Measurements from ENCODE around the gene KATNAL2.
A peak's percentile ranks its signal among the peaks of the same experiment; 100 is the strongest.
"Not testable (repeated sequence)": the region's sequence is repeated elsewhere in the genome, so short reads cannot be mapped to it uniquely, and the experiment has no call there.

The KATNAL2 gene

DNA sequence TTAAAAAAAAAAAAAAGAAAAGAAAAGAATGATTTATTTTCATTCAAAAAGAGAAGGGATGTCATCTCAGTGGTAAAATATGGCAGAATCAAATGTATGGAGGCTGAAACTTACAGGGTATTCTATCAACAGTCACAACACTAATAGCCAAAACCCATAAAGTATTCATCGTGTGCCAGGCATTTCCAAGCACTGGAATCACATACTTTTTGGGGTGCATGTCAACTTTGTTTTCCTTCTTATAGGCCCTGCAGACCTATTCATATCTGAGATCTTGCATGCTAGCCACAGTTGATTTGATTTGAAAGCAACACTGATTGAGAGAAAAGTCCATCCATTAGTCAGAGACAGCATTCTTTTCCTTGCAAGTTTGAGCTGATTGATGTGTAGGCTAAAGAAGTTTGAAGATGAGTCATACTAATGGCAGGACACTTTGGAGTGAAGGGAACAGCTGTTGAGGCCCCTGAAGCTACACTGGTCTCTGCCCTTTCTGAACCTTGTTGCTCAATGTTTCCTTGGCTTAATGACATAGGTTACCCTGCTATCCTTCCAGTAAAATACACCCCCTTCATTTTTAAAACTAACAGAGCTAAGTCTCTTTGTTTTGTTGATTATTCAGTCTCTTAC lies 22.0 kb downstream of the KATNAL2 start:
- no peak for DNase-seq

DNA sequence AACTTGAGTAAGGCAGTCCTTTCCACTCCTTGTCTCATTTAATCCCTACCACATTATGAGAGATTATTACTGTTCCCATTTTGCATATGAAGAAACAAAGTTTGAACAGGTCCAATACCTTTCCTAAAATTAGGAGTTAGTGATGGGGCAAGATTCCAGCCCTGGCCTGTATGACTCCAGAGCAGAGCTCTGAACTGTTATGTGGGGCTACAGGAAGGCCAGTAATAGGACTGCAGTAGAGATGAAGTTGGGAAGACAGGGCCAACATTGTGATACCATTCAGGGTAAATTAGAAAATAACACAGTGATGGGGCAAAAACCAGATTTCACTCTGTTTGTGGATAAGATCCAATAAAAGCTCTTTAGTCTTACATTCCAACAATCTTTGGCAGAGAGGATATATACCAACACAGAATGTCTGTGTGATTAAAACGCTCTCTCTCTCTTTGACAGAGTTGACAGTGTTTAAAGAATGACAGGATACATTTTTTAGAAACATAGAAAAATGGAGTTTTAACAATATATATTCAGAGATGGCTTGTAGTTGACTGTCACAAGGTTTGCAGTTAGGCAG lies 22.7 kb downstream of the KATNAL2 start:
- DNase-seq, result no peak

DNA sequence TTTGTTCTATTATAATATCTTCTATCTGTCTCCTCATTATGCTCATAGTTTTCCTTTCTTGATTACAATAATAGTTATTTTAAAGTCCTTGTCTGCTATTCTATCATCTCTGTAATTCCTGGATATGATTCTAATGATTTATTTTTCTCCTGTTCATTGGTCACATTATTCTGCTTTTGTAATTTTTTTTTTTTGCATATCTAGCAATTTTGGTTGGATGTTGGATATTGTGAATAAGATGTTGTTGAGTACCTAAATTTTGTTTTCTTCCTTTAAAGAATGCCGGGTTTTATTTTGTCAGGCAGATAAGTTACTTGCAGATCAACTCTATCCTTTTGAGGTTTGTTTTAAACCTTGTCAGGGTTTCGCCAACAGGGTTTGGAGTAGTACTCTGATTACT lies 25.2 kb downstream of the KATNAL2 start:
- DNase-seq, result no peak

DNA sequence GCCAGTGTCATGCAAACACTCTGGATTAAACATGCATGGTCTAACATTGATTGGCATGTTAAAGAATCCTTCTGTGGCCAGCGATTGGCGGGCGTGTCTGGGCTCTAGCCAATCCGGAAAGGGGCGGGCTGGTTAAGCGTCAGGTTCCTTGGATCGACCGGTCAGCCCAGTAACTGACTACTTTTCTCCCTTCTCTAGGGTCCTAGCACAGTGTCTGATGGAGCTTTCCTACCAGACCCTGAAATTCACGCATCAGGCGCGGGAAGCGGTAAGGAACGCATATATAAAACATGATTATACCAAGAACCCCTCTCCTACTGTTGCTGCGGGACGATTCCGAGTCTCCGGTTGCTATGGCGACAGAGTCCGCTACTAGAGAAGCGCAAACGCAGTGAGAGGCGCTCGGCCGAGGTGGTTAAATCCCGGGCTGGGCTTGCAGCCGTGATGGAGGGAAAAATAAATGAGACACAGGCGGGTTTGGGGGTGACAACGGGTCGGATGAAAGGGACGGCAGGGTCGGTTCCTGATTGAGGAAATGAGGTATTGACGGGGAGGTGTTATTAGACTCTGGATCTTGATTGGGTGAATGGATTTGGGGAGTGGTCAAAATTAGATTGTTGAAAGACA lies 29.4 kb downstream of the KATNAL2 start:
- DNase-seq, result peak; percentile 93

DNA sequence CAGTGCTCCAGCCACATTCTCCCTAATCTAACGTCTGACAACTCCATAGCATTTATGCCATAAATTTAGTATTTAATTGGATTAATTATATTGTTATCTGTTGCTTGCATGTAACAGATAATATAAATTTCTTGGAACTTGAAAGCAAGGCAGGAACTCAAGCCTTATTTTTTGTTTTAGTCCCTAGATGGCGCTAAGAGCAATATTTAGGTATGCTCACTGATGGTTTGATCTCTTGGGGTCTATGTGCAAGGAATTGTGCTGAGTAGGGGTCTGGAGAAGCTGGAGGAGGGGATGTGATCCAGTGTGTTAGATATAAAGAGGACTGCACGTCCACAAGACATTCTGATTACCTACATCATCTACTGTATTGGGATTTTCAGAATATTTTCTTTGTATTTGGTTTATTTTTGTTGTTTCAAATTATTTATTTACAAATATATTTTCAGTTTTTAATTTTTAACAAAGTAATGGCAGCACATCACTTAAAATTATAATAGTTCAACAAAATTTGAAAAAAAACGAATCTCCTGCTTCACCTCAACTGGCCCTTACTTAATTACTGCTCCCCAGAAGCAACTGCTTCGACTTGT lies 32.8 kb downstream of the KATNAL2 start:
- peak; percentile 56 for DNase-seq

DNA sequence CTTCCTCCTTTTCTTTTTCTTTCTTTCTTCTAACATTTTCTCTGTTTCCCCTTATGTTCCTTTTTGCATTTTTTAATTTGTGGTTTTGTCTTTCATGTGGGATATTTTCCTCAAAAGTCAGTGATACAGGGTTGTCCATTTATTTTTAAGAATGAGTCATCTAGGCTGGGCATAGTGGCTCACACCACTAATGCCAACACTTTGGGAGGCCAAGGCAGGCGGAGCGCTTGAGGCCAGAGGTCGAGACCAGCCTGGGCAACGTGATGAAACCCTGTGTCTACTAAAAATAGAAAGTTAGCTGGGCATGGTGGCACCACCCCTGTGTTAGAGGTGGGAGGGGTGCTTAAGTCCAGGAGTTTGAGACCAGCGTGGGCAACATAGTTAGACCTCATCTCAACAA lies 35.8 kb downstream of the KATNAL2 start:
- no peak for DNase-seq

DNA sequence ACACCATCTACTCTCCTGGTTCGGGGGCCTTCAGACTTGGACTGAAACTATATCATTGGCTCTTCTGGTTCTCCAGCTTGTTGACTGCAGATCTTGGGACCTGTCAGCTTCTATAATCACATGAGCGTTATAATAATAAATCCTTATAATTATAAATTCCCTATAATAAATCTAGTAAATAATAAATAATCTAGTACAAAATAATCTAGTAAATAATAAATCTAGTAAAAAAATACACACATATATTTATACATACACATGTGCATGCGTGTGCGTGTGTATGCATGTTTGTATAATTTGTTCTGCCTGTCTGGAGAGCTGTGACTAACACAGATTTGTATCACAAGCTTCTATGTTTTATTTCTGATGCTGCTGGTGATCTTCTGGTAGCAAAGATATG lies 40.8 kb downstream of the KATNAL2 start:
- DNase-seq, result no peak

DNA sequence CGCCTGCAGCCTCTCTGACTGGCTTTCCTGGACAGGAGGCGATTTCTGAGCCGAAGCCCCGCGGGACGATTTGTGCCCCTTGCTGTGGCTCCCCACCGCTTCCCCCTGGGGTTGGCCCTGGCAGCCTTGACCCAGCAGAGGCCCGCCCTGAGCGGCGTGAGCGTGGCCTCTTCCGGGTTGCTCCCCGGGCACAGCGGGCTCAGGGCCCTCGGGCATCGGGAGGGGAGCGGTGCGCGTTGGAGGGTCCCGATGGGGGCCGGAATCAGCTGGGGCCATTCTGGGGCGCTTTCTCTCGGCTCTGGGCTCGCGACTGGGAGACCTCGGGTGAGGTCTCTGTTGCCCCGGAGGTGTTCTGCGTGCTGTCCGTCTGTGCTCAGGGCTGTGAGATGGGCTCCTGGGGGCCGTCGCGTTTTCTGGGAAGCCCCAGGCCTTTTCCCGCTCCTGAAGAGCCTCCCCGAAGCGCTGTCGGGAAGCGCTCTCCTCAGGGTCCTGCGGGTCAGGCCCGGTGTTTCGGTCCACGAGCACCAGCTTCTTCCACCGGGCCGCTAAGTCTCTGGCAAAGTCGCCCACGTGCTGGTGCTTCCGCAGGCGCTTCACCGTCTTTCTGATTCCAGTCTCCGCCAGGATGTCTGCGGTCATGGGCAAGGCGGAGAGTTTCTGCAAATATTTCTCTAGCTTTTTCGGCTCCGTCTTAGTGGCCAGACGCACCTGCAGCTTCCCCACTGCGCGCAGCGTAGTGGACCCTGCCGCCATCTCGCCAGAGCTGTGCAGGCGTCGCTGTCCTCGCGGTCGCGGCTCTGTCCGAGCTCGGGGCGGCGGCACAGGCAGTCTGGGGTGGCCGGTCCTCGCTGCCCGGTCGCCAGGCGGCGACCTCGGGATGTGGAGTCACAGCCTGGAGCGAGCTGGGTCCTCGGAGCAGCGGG lies 46.5 kb downstream of the KATNAL2 start:
- not testable (repeated sequence) for DNase-seq

DNA sequence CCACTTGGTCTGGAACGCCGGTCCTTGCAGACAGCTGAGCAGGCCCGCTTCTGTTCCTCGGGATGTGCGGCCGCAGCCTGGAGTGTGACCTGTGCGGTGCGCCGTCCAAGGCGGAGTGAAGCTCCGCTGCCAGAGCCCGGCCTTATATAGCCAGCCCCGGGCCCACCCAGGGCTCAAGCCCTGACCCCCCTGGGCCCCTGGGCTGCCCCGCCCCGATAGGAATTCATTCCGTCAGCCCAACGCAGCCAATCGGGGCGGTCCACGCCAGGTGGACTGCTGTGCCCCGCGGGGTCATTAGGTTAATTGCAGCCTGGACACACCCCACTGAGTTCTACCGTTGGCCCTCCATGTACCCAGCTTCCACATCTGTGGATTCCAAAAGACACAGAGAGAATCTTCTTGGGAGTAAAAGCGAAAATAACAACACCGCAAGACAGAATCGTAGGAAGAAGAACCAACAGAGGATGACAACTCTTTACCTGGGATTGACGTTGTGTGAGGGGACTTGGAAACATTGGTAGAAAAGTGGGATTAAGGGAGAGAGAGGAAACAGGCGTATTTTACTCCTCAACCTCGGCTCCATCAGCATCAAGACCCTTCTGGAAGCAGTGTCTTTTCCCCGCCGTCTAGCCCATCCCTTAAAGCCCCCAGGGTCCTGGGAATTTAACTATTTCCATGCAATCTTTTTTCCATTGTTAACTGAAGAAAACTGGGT lies 47.3 kb downstream of the KATNAL2 start:
- DNase-seq, result not testable (repeated sequence)

DNA sequence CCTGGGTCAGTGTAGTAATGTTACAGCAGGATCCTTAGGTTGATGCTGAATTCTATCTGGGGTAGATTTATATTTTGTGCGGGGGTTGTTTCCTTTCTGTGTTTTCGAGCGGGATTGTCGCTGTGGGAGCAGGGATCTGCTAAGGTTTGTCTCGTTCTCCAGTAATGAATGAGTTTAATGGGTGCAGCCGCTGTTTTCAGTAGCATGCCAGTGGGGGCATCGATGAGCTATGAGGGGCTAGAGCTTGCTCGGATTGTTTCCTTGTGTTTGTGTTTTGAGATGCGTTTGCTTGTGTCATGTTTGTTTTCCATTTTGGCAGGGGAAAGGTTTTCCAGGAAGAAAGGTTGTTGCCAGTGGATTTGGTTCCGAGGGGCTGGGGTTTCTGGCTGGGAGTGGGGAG lies 48.9 kb downstream of the KATNAL2 start:
- not testable (repeated sequence) for DNase-seq

DNA sequence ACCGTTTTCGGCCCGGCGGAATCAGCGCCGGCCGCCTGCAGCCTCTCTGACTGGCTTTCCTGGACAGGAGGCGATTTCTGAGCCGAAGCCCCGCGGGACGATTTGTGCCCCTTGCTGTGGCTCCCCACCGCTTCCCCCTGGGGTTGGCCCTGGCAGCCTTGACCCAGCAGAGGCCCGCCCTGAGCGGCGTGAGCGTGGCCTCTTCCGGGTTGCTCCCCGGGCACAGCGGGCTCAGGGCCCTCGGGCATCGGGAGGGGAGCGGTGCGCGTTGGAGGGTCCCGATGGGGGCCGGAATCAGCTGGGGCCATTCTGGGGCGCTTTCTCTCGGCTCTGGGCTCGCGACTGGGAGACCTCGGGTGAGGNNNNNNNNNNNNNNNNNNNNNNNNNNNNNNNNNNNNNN lies 52.1 kb downstream of the KATNAL2 start:
- DNase-seq, result not testable (repeated sequence)

DNA sequence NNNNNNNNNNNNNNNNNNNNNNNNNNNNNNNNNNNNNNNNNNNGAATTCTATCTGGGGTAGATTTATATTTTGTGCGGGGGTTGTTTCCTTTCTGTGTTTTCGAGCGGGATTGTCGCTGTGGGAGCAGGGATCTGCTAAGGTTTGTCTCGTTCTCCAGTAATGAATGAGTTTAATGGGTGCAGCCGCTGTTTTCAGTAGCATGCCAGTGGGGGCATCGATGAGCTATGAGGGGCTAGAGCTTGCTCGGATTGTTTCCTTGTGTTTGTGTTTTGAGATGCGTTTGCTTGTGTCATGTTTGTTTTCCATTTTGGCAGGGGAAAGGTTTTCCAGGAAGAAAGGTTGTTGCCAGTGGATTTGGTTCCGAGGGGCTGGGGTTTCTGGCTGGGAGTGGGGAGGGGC lies 102.5 kb downstream of the KATNAL2 start:
- not testable (repeated sequence) for DNase-seq

DNA sequence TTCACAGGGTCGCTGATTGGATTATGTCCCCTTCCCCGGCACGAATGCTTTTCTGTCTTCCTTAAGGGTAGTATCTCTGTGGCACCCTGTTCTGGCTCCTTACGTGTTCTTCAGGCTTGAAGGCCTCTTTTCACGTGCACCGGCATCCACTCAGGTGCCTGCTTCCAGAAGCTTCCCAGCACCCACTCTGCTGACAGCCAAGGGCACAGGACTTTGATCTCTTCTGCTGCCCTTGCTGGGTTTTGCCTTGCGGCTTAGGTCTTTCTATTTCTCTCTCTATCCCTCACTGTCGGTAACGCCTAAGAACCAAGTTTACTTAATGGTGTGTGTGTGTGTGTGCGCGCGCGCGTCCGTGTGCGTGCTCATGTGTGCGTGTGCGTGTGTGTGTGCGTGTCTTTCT lies 103.4 kb downstream of the KATNAL2 start:
- not testable (repeated sequence) for DNase-seq

DNA sequence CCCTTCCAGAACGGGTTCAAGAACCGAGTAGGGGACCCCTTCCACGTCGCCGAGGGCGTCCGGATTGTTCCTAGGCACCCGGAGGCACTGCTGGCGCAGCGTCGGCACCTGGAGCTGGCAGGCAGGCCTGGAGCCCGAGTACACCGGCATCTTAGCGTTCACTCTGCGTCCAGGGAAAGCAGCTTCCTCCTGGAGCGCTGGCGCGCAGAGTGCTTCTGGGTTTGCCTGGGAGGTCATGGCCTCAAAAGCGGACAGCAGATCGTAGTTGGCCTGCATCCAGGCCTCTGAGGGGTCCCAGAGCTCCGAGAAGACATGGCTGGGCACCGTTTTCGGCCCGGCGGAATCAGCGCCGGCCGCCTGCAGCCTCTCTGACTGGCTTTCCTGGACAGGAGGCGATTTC lies 105.4 kb downstream of the KATNAL2 start:
- not testable (repeated sequence) for DNase-seq

DNA sequence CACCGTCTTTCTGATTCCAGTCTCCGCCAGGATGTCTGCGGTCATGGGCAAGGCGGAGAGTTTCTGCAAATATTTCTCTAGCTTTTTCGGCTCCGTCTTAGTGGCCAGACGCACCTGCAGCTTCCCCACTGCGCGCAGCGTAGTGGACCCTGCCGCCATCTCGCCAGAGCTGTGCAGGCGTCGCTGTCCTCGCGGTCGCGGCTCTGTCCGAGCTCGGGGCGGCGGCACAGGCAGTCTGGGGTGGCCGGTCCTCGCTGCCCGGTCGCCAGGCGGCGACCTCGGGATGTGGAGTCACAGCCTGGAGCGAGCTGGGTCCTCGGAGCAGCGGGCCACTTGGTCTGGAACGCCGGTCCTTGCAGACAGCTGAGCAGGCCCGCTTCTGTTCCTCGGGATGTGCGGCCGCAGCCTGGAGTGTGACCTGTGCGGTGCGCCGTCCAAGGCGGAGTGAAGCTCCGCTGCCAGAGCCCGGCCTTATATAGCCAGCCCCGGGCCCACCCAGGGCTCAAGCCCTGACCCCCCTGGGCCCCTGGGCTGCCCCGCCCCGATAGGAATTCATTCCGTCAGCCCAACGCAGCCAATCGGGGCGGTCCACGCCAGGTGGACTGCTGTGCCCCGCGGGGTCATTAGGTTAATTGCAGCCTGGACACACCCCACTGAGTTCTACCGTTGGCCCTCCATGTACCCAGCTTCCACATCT lies 106.5 kb downstream of the KATNAL2 start:
- not testable (repeated sequence) for DNase-seq

DNA sequence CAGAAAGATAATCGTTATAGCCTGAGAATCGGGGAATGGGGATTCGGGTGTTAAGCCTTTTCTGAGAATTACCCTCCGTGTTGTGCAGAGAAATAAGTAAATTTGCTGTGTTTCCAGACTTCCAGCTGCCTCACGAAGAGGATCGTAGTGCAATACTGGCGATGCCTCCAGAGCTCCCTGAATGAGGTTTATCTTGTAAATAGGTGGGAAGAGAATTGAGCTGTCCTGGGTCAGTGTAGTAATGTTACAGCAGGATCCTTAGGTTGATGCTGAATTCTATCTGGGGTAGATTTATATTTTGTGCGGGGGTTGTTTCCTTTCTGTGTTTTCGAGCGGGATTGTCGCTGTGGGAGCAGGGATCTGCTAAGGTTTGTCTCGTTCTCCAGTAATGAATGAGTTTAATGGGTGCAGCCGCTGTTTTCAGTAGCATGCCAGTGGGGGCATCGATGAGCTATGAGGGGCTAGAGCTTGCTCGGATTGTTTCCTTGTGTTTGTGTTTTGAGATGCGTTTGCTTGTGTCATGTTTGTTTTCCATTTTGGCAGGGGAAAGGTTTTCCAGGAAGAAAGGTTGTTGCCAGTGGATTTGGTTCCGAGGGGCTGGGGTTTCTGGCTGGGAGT lies 108.3 kb downstream of the KATNAL2 start:
- DNase-seq, result not testable (repeated sequence)

DNA sequence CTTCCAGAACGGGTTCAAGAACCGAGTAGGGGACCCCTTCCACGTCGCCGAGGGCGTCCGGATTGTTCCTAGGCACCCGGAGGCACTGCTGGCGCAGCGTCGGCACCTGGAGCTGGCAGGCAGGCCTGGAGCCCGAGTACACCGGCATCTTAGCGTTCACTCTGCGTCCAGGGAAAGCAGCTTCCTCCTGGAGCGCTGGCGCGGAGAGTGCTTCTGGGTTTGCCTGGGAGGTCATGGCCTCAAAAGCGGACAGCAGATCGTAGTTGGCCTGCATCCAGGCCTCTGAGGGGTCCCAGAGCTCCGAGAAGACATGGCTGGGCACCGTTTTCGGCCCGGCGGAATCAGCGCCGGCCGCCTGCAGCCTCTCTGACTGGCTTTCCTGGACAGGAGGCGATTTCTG lies 111.3 kb downstream of the KATNAL2 start:
- not testable (repeated sequence) for DNase-seq

DNA sequence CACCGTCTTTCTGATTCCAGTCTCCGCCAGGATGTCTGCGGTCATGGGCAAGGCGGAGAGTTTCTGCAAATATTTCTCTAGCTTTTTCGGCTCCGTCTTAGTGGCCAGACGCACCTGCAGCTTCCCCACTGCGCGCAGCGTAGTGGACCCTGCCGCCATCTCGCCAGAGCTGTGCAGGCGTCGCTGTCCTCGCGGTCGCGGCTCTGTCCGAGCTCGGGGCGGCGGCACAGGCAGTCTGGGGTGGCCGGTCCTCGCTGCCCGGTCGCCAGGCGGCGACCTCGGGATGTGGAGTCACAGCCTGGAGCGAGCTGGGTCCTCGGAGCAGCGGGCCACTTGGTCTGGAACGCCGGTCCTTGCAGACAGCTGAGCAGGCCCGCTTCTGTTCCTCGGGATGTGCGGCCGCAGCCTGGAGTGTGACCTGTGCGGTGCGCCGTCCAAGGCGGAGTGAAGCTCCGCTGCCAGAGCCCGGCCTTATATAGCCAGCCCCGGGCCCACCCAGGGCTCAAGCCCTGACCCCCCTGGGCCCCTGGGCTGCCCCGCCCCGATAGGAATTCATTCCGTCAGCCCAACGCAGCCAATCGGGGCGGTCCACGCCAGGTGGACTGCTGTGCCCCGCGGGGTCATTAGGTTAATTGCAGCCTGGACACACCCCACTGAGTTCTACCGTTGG lies 112.4 kb downstream of the KATNAL2 start:
- DNase-seq, result not testable (repeated sequence)

DNA sequence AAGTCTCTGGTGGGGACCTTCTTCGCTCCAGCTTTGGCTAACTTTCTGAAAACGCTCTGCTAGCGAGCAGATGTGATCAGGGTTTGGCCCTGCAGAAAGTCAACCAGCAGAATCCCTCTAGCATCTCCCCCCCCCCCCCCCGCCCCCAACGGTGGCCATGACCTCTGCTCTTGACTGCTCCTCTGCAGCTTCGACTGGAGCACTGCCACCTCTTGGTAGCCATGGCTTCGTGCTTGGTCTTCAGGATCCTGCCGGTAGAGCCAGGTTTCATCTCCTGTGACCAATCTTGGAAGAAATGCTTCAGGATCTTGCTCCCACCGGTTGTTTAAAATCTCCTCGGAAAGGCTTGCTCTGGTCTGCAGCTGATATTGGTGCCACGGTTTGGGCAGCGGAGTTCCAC lies 113.5 kb downstream of the KATNAL2 start:
- DNase-seq, result not testable (repeated sequence)

DNA sequence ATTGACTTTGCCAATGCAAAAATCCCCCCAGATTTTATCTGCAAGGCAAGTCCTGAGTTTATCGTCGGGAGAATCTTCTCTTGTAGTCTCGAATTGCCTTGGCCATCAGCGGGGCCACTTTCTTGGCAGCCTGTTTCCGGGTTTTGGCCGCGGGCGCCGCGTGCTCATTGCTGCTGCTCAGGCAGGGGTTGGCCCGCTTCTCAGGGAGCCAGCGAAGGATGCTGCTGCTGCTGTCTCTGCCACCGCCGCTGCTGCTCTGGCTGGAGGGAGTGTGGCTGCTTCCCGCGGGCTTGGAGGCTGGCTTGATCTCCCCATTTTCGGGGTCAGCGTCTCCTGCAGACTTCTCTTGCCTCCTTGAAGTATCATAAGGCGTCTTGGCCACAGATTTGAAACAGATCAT lies 115.5 kb downstream of the KATNAL2 start:
- DNase-seq, result no peak

DNA sequence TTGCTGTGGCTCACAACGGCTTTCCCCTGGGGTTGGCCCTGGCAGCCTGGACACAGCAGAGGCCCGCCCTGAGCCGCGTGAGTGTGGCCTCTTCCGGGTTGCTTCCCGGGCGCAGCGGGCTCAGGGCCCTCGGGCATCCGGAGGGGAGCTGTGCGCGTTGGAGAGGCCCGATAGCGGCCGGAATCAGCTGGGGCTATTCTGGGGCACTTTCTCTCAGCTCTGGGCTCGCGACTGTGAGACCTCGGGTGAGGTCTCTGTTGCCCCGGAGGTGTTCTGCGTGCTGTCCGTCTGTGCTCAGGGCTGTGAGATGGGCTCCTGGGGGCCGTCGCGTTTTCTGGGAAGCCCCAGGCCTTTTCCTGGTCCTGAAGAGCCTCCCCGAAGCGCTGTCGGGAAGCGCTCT lies 117.2 kb downstream of the KATNAL2 start:
- DNase-seq, result not testable (repeated sequence)

Measured in NCI-H1105 treated with DMSO at 0.1 percent for 48 hours (cell line).